H9 (cell line): ENCODE data around the gene LMF1. TPM values are rescaled to one million over a fixed set of nuclear protein-coding genes. Genes with fewer than 3 reads are reported as not detected.

Source experiments
- DNase-seq: peaks from one replicate; pipeline ENCODE4 v3.0.0-alpha.2; 2017
- H2AFZ ChIP-seq: one replicate; pipeline ENCODE4 v1.6.1; 2013; ENCODE audit warnings: mild to moderate bottlenecking, low read length, control low read depth, moderate library complexity
- H2AK5ac ChIP-seq: 2 replicates; pipeline ENCODE4 v1.6.1; 2013; ENCODE audit warnings: low read length, control low read depth, mixed read lengths; ENCODE audit not compliant: insufficient read length
- H2BK120ac ChIP-seq: one replicate; pipeline ENCODE4 v1.6.1; 2013; ENCODE audit warnings: low read depth, mild to moderate bottlenecking, low read length, control low read depth, inconsistent platforms; ENCODE audit not compliant: poor library complexity, severe bottlenecking
- H2BK12ac ChIP-seq: 2 replicates; pipeline ENCODE4 v1.6.1; 2013; ENCODE audit warnings: low read length, control low read depth, mixed read lengths, low read depth; ENCODE audit not compliant: insufficient read length
- H2BK15ac ChIP-seq: 2 replicates; pipeline ENCODE4 v1.6.1; 2013; ENCODE audit warnings: low read depth, low read length, control low read depth
- H2BK20ac ChIP-seq: one replicate; pipeline ENCODE4 v1.6.1; 2013; ENCODE audit warnings: low read depth, mild to moderate bottlenecking, low read length, control low read depth, inconsistent platforms; ENCODE audit not compliant: poor library complexity, severe bottlenecking
- H2BK5ac ChIP-seq: 2 replicates; pipeline ENCODE4 v1.6.1; 2013; ENCODE audit warnings: low read length, control low read depth, mixed read lengths; ENCODE audit not compliant: insufficient read length
- H3K14ac ChIP-seq: 2 replicates; pipeline ENCODE4 v1.6.1; 2013; ENCODE audit warnings: low read length, control low read depth; ENCODE audit not compliant: insufficient read depth
- H3K18ac ChIP-seq: 2 replicates; pipeline ENCODE4 v1.6.1; 2013; ENCODE audit warnings: low read depth, mild to moderate bottlenecking, mixed read lengths, low read length, control low read depth; ENCODE audit not compliant: insufficient read length
- H3K23ac ChIP-seq: 2 replicates; pipeline ENCODE4 v1.6.1; 2013; ENCODE audit warnings: low read length, control low read depth, mixed read lengths, low read depth; ENCODE audit not compliant: insufficient read length
- H3K23me2 ChIP-seq: 2 replicates; pipeline ENCODE4 v1.6.1; 2013; ENCODE audit warnings: low read depth, mild to moderate bottlenecking, mixed read lengths, low read length, control low read depth; ENCODE audit not compliant: insufficient read length, poor library complexity, severe bottlenecking
- H3K27ac ChIP-seq: 2 replicates; pipeline ENCODE4 v1.5.1; 2013; ENCODE audit warnings: low read length, control low read depth, mixed read lengths, low read depth; ENCODE audit not compliant: insufficient read length
- H3K27me3 ChIP-seq: 2 replicates; pipeline ENCODE4 v1.6.1; 2013; ENCODE audit warnings: low read length, control low read depth, inconsistent platforms; ENCODE audit not compliant: insufficient read depth
- H3K4ac ChIP-seq: 2 replicates; pipeline ENCODE4 v1.6.1; 2013; ENCODE audit warnings: low read depth, mild to moderate bottlenecking, control low read depth, inconsistent platforms, low read length, moderate library complexity
- H3K4me1 ChIP-seq: 2 replicates; pipeline ENCODE4 v1.6.1; 2013; ENCODE audit warnings: low read length, control low read depth, inconsistent platforms; ENCODE audit not compliant: insufficient read depth
- H3K4me2 ChIP-seq: 2 replicates; pipeline ENCODE4 v1.6.1; 2013; ENCODE audit warnings: low read length, control low read depth, mixed read lengths; ENCODE audit not compliant: insufficient read length, insufficient read depth
- H3K56ac ChIP-seq: 2 replicates; pipeline ENCODE4 v1.6.1; 2013; ENCODE audit warnings: low read depth, mild to moderate bottlenecking, mixed read lengths, low read length, control low read depth; ENCODE audit not compliant: insufficient read length
- H3K79me1 ChIP-seq: 2 replicates; pipeline ENCODE4 v1.6.1; 2013; ENCODE audit warnings: low read depth, mild to moderate bottlenecking, moderate library complexity, low read length, control low read depth, inconsistent platforms; ENCODE audit not compliant: insufficient read depth, poor library complexity, severe bottlenecking
- H3K79me2 ChIP-seq: 2 replicates; pipeline ENCODE4 v1.6.1; 2013; ENCODE audit warnings: low read length, control low read depth, inconsistent platforms; ENCODE audit not compliant: insufficient read depth
- H3K9ac ChIP-seq: 2 replicates; pipeline ENCODE4 v1.6.1; 2013; ENCODE audit warnings: low read length, control low read depth, mixed read lengths; ENCODE audit not compliant: insufficient read length; ENCODE audit errors: extremely low read depth
- H3K9me3 ChIP-seq: one replicate; pipeline ENCODE4 v1.6.1; 2013; ENCODE audit warnings: low read depth, low read length, inconsistent platforms; ENCODE audit not compliant: control insufficient read depth
- H3T11ph ChIP-seq: one replicate; pipeline ENCODE4 v1.6.1; 2013; ENCODE audit warnings: mild to moderate bottlenecking, low read length, control low read depth, inconsistent platforms
- H4K20me1 ChIP-seq: one replicate; pipeline ENCODE4 v1.6.1; 2013; ENCODE audit not compliant: control insufficient read depth, insufficient read length, insufficient read depth
- H4K5ac ChIP-seq: 2 replicates; pipeline ENCODE4 v1.6.1; 2013; ENCODE audit warnings: low read depth, mild to moderate bottlenecking, mixed read lengths, low read length, control low read depth; ENCODE audit not compliant: insufficient read length
- H4K8ac ChIP-seq: replicated peaks from 2 replicates; pipeline ENCODE4 v1.6.1; 2013; ENCODE audit warnings: low read length, control low read depth, mixed read lengths, low read depth; ENCODE audit not compliant: insufficient read length
- H4K91ac ChIP-seq: 2 replicates; pipeline ENCODE4 v1.6.1; 2013; ENCODE audit warnings: low read depth, mild to moderate bottlenecking, moderate library complexity, mixed read lengths, low read length, control low read depth; ENCODE audit not compliant: insufficient read length
- H3K27ac Mint-ChIP-seq, 3 experiments: 2 replicates in 2 of 3; 3 replicates in 1 of 3; pipeline ENCODE4 v1.8.0; 2020 to 2021; ENCODE audit warnings: mixed read lengths in 3 of 3, mild to moderate bottlenecking in 1 of 3, moderate library complexity in 1 of 3
- H3K27me3 Mint-ChIP-seq: 2 replicates; pipeline ENCODE4 v1.8.0; 2021; ENCODE audit warnings: low read depth, mild to moderate bottlenecking, moderate library complexity, mixed read lengths
- H3K36me3 Mint-ChIP-seq, 3 experiments: 2 replicates in 2 of 3; 3 replicates in 1 of 3; pipeline ENCODE4 v1.8.0; 2020 to 2021; ENCODE audit warnings: low read depth in 3 of 3, mixed read lengths in 3 of 3; ENCODE audit not compliant: insufficient read depth in 1 of 3
- H3K4me1 Mint-ChIP-seq, 2 experiments: 2 replicates each; pipeline ENCODE4 v1.8.0; 2020; ENCODE audit warnings: mixed read lengths in 2 of 2
- H3K4me3 Mint-ChIP-seq, 2 experiments: 2 replicates in 1 of 2; 3 replicates in 1 of 2; pipeline ENCODE4 v1.8.0; 2020 to 2021; ENCODE audit warnings: mild to moderate bottlenecking in 2 of 2, mixed read lengths in 2 of 2, moderate library complexity in 1 of 2
- H3K9me3 Mint-ChIP-seq, 2 experiments: 2 replicates in 1 of 2; 3 replicates in 1 of 2; pipeline ENCODE4 v1.8.0; 2020; ENCODE audit warnings: mild to moderate bottlenecking in 2 of 2, mixed read lengths in 2 of 2, moderate library complexity in 1 of 2
- CTCF ChIP-seq: fragments of 200-600 bp; sonication (generic); conservative IDR thresholded peaks from 3 replicates; pipeline ENCODE4 v1.8.0; 2021; ENCODE audit warnings: antibody characterized with exemption, mild to moderate bottlenecking
- WGBS: extraction: QIAGEN DNeasy Blood & Tissue Kit; methylation state at CpG from one replicate; pipeline ENCODE4 v1.1.7; 2013; ENCODE audit warnings: missing lambda C conversion rate, low lambda C conversion rate, mixed read lengths; ENCODE audit not compliant: insufficient read length; ENCODE audit errors: extremely low coverage; 5-methylcytosine and 5-hydroxymethylcytosine counted together
- total RNA-seq: library from RNA; stranded (reverse); gene quantifications from 2 replicates; pipeline ENCODE4 v1.2.1, GENCODE V29; 2021

LMF1 gene
- total RNA-seq, 1 experiment from 2014 or later, result 7.1 TPM

- TF ChIP-seq CTCF, result no peak
- Histone ChIP-seq H2AFZ (no peak overlapping the region), H3K79me2 (no peaks in the 10 kb centered on the region), H2BK120ac (no peak overlapping the region), H3K4me1 (no peaks in the 10 kb centered on the region), H2BK5ac (no peak overlapping the region), H3K9me3 (peaks cover 7% of the 10 kb centered on the region), H3K23ac (no peak overlapping the region), H3K23me2 (no peaks in the 10 kb centered on the region), H2AK5ac (no peak overlapping the region), H4K8ac (no peak overlapping the region), H3K27me3 (no peaks in the 10 kb centered on the region), H3K14ac (no peak overlapping the region), H4K91ac (no peak overlapping the region), H3K4ac (no peak overlapping the region), H4K20me1 (no peaks in the 10 kb centered on the region), H3K9ac (no peak overlapping the region), H2BK20ac (no peak overlapping the region), H2BK12ac (no peak overlapping the region), H4K5ac (no peak overlapping the region), H3K56ac (no peak overlapping the region), H3K4me2 (no peak overlapping the region), H2BK15ac (no peak overlapping the region), H3K79me1 (no peaks in the 10 kb centered on the region), H3K27ac (no peak overlapping the region), H3K18ac (no peak overlapping the region), H3T11ph (no peak overlapping the region)
- no CpG with 5 or more reads among the region's 11 CpGs for WGBS
- Mint-ChIP-seq H3K27ac (no peak overlapping the region), H3K9me3 (no peaks in the 10 kb centered on the region), H3K36me3 (peaks cover 0 to 1% (median 0%) of the 10 kb centered on the region in 3 experiments; a peak in 1 of 7 replicates), H3K4me1 (peaks cover 7 to 9% of the 10 kb centered on the region in 2 experiments), H3K4me3 (no peak overlapping the region; a peak in 1 of 5 replicates), H3K27me3 (peaks cover 4% of the 10 kb centered on the region)
- DNase-seq, result no peak
Observed at GRCh38 chr16:991345-991744, 20.6 kb upstream of the LMF1 start.
